K562 (cell line): Measurements from ENCODE around the gene CARMIL3.

ENCODE experiments used
- PHF8 ChIP-seq: fragments of 200-600 bp; sonication (generic); IDR thresholded peaks from 2 replicates; pipeline ENCODE4 v1.6.1; 2012; ENCODE audit warnings: mixed run types, mild to moderate bottlenecking, inconsistent platforms, low read length, moderate library complexity, borderline replicate concordance
- POLR2AphosphoS5 ChIP-seq: IDR thresholded peaks from 2 replicates; pipeline ENCODE4 v1.6.1; 2011; ENCODE audit warnings: mild to moderate bottlenecking, low read depth, low read length, moderate library complexity; ENCODE audit not compliant: control insufficient read depth, insufficient read depth
- TF ChIP-seq, protein P1 (sequence below): sonication (generic); formaldehyde crosslinking; IDR thresholded peaks from 2 replicates; pipeline ENCODE4 v1.9.0; 2022; ENCODE audit warnings: mild to moderate bottlenecking, missing genetic modification reagents
- TF ChIP-seq, protein P2 (sequence below): fragments of 250-450 bp; sonication (Bioruptor Pico); IDR thresholded peaks from 2 replicates; pipeline ENCODE4 v1.5.0; 2020; ENCODE audit warnings: mild to moderate bottlenecking

DNA sequence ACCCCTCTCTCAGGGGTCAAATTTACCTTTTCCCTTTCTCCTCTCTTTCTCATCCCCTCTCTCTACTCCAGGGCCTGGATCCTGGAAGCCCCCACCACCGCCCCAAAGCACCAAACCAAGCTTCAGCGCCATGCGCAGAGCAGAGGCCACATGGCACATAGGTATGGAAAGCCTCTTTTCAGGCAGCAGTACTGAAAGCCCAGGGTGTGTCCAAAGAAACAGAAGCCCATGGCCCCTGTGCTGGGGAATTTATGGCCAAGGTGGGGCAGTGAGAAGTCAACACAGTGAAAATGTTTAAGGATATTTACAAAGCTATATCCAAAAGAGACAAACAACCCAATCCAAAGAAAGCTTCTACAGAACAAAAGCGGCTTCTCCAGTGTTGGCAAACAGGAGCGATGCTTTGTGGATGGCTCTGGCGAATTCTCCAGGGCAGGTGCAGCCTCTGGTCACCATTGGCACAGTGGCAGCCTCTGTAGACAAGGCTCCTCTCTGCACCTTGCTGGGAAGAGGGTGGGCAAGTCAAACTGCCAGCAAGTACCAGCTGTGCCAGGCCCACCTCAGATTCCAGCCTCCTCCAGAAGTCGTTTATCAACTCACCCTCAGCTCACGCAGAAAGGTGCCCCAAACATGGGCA, 14.8 kb downstream of the CARMIL3 start:
- no peak for TF ChIP-seq POLR2AphosphoS5
- TF ChIP-seq PHF8 = no peak
- TF ChIP-seq, protein P1, sequence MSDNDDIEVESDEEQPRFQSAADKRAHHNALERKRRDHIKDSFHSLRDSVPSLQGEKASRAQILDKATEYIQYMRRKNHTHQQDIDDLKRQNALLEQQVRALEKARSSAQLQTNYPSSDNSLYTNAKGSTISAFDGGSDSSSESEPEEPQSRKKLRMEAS (CRISPR knock-in tag) = no peak
- TF ChIP-seq, protein P2, sequence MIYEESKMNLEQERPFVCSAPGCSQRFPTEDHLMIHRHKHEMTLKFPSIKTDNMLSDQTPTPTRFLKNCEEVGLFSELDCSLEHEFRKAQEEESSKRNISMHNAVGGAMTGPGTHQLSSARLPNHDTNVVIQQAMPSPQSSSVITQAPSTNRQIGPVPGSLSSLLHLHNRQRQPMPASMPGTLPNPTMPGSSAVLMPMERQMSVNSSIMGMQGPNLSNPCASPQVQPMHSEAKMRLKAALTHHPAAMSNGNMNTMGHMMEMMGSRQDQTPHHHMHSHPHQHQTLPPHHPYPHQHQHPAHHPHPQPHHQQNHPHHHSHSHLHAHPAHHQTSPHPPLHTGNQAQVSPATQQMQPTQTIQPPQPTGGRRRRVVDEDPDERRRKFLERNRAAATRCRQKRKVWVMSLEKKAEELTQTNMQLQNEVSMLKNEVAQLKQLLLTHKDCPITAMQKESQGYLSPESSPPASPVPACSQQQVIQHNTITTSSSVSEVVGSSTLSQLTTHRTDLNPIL (CRISPR knock-in tag) = no peak
